A673 (cell line): ENCODE results near the gene SRGAP2C. TPM values are rescaled to one million over a fixed set of nuclear protein-coding genes. Genes with fewer than 3 reads are reported as not detected.
"Not testable (repeated sequence)": the region's sequence is repeated elsewhere in the genome, so short reads cannot be mapped to it uniquely, and the experiment has no call there.

Source experiments
- BruUV-seq: library from RNA; stranded (reverse); fragments of 400-500 nt; replicated peaks from 2 replicates; lab custom pipeline; 2021; lab: Mats Ljungman, UMichigan
- CTCF ChIA-PET: fragments of 300-600 bp; sonication (Branson Sonifier 250); formaldehyde crosslinking; loops from one replicate; lab custom pipeline; 2022; ENCODE audit warnings: antibody characterized with exemption; lab: Charles Lee
- POLR2A ChIA-PET: fragments of 300-600 bp; sonication (Branson Sonifier 250); formaldehyde crosslinking; loops from one replicate; lab custom pipeline; 2022; ENCODE audit warnings: antibody characterized with exemption; ENCODE audit not compliant: low non-redundant PET; lab: Charles Lee
- DNase-seq: peaks from one replicate; pipeline ENCODE4 v3.0.0-alpha.2; 2015; ENCODE audit warnings: low spot score
- H3K27ac ChIP-seq: fragments of 200-600 bp; sonication (generic); 2 replicates; pipeline ENCODE4 v1.5.1; 2016; ENCODE audit warnings: mixed run types, low read depth, mild to moderate bottlenecking, mixed read lengths, antibody characterized with exemption, low read length; ENCODE audit not compliant: poor library complexity, severe bottlenecking
- H3K27me3 ChIP-seq: fragments of 200-600 bp; sonication (generic); replicated peaks from 2 replicates; pipeline ENCODE4 v1.6.1; 2017; ENCODE audit warnings: mixed run types, low read depth, mild to moderate bottlenecking, mixed read lengths, antibody characterized with exemption, low read length; ENCODE audit not compliant: insufficient read depth, poor library complexity
- H3K36me3 ChIP-seq: fragments of 200-600 bp; sonication (generic); 2 replicates; pipeline ENCODE4 v1.6.1; 2016; ENCODE audit warnings: mixed run types, mild to moderate bottlenecking, mixed read lengths, antibody characterized with exemption, low read length; ENCODE audit not compliant: insufficient read depth, poor library complexity, severe bottlenecking
- H3K4me1 ChIP-seq: fragments of 200-600 bp; sonication (generic); 2 replicates; pipeline ENCODE4 v1.6.1; 2017; ENCODE audit warnings: mixed run types, mild to moderate bottlenecking, mixed read lengths, antibody characterized with exemption, low read length; ENCODE audit not compliant: insufficient read depth, poor library complexity, severe bottlenecking
- H3K4me3 ChIP-seq: fragments of 200-600 bp; sonication (generic); 2 replicates; pipeline ENCODE4 v1.5.1; 2016; ENCODE audit warnings: low read depth, mixed run types, mild to moderate bottlenecking, mixed read lengths, low read length; ENCODE audit not compliant: poor library complexity, severe bottlenecking
- H3K9me3 ChIP-seq: fragments of 200-600 bp; sonication (generic); 2 replicates; pipeline ENCODE4 v1.6.1; 2016; ENCODE audit warnings: mixed run types, low read depth, mild to moderate bottlenecking, mixed read lengths, antibody characterized with exemption, low read length; ENCODE audit not compliant: poor library complexity, severe bottlenecking
- intact Hi-C: fragments of 100-400 bp; cut with micrococcal nuclease; formaldehyde crosslinking; loops from one replicate; pipeline ENCODE4 v1.10.0; 2022; ENCODE audit not compliant: unreplicated experiment
- total RNA-seq: library from RNA; stranded (reverse); gene quantifications from 2 replicates; pipeline ENCODE4 v1.2.3, GENCODE V29; 2021

Gene SRGAP2C
- total RNA-seq, 1 experiment from 2014 or later: 47.8 TPM

DNA sequence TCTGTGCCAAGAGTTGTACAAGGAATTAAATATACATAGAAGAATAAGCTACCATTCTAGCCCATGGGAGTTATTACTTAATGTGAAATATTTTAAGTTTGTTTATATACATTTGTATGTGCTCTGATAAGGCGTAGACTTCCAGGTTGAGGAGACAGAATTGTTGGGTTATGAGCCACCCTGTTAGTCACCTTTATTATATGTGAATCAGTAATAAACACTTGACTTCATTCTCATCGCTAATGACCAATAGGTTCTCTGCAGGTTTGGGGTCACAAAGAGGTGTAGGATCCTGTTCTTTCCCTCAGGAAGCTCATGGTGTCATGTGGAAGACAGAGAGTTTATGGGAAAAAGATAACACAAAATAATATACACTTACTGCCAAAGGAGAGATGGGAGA lies 117.1 kb downstream of the SRGAP2C start:
- H3K36me3 ChIP-seq, H3K27me3 ChIP-seq, BruUV-seq, H3K4me1 ChIP-seq, H3K4me3 ChIP-seq, H3K27ac ChIP-seq, POLR2A ChIA-PET, CTCF ChIA-PET, DNase-seq, H3K9me3 ChIP-seq, intact Hi-C loops: not testable (repeated sequence)

DNA sequence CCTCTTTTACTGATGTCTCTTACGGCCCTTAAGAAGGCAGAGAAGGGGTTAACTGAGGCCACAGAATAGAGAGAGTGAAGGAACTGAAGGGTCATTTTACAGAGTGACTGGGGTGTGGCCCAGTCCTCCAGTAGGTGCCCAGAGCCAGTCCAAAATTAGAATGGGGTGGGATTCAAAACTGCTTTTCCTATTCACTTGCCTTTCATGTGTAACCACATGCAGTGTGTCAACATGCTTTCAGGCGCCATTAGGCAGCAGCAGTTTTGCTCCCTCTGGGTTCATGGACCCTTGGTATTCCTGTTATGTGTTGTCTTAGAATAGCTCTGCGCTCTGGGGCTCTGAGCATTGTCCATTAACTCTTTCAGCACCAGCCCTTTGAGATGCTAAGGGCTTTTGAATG lies 123.0 kb downstream of the SRGAP2C start:
- POLR2A ChIA-PET, H3K4me3 ChIP-seq, H3K27me3 ChIP-seq, H3K36me3 ChIP-seq, H3K27ac ChIP-seq, DNase-seq, BruUV-seq, CTCF ChIA-PET, H3K9me3 ChIP-seq, H3K4me1 ChIP-seq, intact Hi-C loops: not testable (repeated sequence)

DNA sequence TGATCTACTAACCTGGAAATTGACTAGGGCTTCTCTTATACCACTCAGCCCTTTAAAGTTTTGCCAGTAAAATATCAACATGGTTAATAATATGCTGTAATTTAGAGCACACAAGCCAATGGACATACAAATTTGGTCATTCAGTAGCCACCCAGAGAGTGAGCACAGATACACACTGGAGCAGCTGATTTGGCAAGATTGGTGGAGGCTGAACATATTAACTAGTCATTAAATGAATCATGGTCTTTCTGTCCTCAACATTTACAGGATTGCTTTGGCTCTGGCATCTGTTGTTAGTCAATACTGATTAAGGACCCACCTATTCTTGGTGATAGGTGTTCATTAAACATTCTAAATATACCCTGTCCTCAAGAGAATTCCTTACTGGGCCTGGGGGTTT lies 130.7 kb downstream of the SRGAP2C start:
- H3K4me3 ChIP-seq, H3K4me1 ChIP-seq, POLR2A ChIA-PET, H3K36me3 ChIP-seq, BruUV-seq, intact Hi-C loops, H3K27ac ChIP-seq, DNase-seq, H3K9me3 ChIP-seq, H3K27me3 ChIP-seq, CTCF ChIA-PET: not testable (repeated sequence)

- H3K4me1 ChIP-seq, POLR2A ChIA-PET, H3K9me3 ChIP-seq, CTCF ChIA-PET, H3K27ac ChIP-seq, BruUV-seq, H3K27me3 ChIP-seq, intact Hi-C loops, H3K36me3 ChIP-seq, DNase-seq, H3K4me3 ChIP-seq: not testable (repeated sequence)
These were observed 131.3 kb downstream of the SRGAP2C start for GRCh38 chr1:121316081-121316480.

- H3K4me1 ChIP-seq, H3K36me3 ChIP-seq, H3K4me3 ChIP-seq, BruUV-seq, H3K27ac ChIP-seq, H3K9me3 ChIP-seq, CTCF ChIA-PET, DNase-seq, intact Hi-C loops, POLR2A ChIA-PET, H3K27me3 ChIP-seq: not testable (repeated sequence)
These were observed 133.0 kb downstream of the SRGAP2C start for GRCh38 chr1:121317491-121318468.

DNA sequence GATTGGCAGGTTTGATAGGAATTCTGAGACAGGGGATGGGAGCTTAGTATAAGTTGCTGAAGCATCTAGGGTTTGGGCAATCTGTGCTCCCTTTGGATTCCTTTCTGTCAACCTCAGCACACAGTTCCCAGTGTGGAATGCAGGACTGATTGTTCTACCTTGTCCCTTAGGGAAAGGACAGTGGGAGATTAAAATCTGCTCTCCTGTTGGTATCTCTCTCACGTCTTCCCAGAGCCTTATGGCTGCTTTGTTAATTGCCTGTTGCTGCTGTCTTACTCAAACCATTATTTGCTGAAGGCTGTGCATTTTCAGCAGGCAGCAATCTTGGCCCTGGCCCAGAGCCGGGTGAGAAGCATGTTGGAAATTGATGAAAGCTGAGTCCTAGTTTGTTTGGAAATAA lies 133.9 kb downstream of the SRGAP2C start:
- CTCF ChIA-PET, DNase-seq, BruUV-seq, intact Hi-C loops, H3K4me3 ChIP-seq, H3K27me3 ChIP-seq, H3K9me3 ChIP-seq, POLR2A ChIA-PET, H3K27ac ChIP-seq, H3K4me1 ChIP-seq, H3K36me3 ChIP-seq: not testable (repeated sequence)

- H3K4me3 ChIP-seq, H3K9me3 ChIP-seq, H3K27ac ChIP-seq, BruUV-seq, DNase-seq, H3K4me1 ChIP-seq, H3K27me3 ChIP-seq, intact Hi-C loops, H3K36me3 ChIP-seq, POLR2A ChIA-PET, CTCF ChIA-PET: not testable (repeated sequence)
These were observed 136.9 kb downstream of the SRGAP2C start for GRCh38 chr1:121321660-121322059.
